ENCODE measurements around the gene AMIGO1.

The AMIGO1 gene

GRCh38 chr1:109484519-109484975 is 25.0 kb downstream of the AMIGO1 start:
- peak overlapping the region; percentile 75 to 80 for H3K4me3 ChIP-seq (replicated peaks in 1 of 2; ENCODE audit: low read depth in 2 of 2, low read length in 2 of 2)

GRCh38 chr1:109483672-109484518 is 25.6 kb downstream of the AMIGO1 start, which contains the start of gene ATXN7L2:
Gene ATXN7L2 (plus strand): TSS chr1:109483905. CDS start chr1:109483954, 49 bp downstream.
- TF ChIP-seq CTCF (IDR thresholded peaks at IDR 0.05; ENCODE audit: low read depth, low read length) = no peak
- peak; percentile 91 to 95 for DNase-seq (ENCODE audit: low read depth in 2 of 2)
- H3K4me3 ChIP-seq (replicated peaks in 1 of 2; ENCODE audit: low read depth in 2 of 2, low read length in 2 of 2) = peak within 1 kb of the TSS; percentile 75 to 80

More at GRCh38 chr1:109484519-109484975, 25.0 kb downstream of the AMIGO1 start:
- no peak for TF ChIP-seq CTCF (IDR thresholded peaks at IDR 0.05; ENCODE audit: low read depth, low read length)
- no peak for DNase-seq (ENCODE audit: low read depth in 2 of 2)

- no peak for DNase-seq (ENCODE audit: low read depth in 2 of 2)
- no peak for TF ChIP-seq CTCF (IDR thresholded peaks at IDR 0.05; ENCODE audit: low read depth, low read length)
- peak overlapping the region; percentile 50 to 56 for H3K4me3 ChIP-seq (replicated peaks in 1 of 2; ENCODE audit: low read depth in 2 of 2, low read length in 2 of 2)
These were observed 26.5 kb downstream of the AMIGO1 start for GRCh38 chr1:109482791-109483671.

GRCh38 chr1:109482242-109482641 is 27.3 kb downstream of the AMIGO1 start:
- no peak overlapping the region for H3K4me3 ChIP-seq (replicated peaks in 1 of 2; ENCODE audit: low read depth in 2 of 2, low read length in 2 of 2)
- TF ChIP-seq CTCF (IDR thresholded peaks at IDR 0.05; ENCODE audit: low read depth, low read length) = no peak
- no peak for DNase-seq (ENCODE audit: low read depth in 2 of 2)

GRCh38 chr1:109481646-109482045 is 27.9 kb downstream of the AMIGO1 start:
- no peak for DNase-seq (ENCODE audit: low read depth in 2 of 2)
- no peak for TF ChIP-seq CTCF (IDR thresholded peaks at IDR 0.05; ENCODE audit: low read depth, low read length)
- no peak overlapping the region for H3K4me3 ChIP-seq (replicated peaks in 1 of 2; ENCODE audit: low read depth in 2 of 2, low read length in 2 of 2)

GRCh38 chr1:109479901-109480300 is 29.6 kb downstream of the AMIGO1 start:
- no peak for TF ChIP-seq CTCF (IDR thresholded peaks at IDR 0.05; ENCODE audit: low read depth, low read length)
- no peak for DNase-seq (ENCODE audit: low read depth in 2 of 2)
- no peak overlapping the region for H3K4me3 ChIP-seq (replicated peaks in 1 of 2; ENCODE audit: low read depth in 2 of 2, low read length in 2 of 2)

All from cardiac fibroblast (primary cell).